BJ (cell line): ENCODE measurements around the gene CCL19. TPM values are rescaled to one million over a fixed set of nuclear protein-coding genes. Genes with fewer than 3 reads are reported as not detected.

ENCODE experiments used
- CTCF ChIA-PET: fragments of 350-600 bp; formaldehyde crosslinking; extraction: SDS; loops from one replicate; lab custom pipeline; 2021; ENCODE audit warnings: antibody characterized with exemption, inconsistent platforms; lab: Yijun Ruan, JAX
- POLR2A ChIA-PET: fragments of 300-600 bp; sonication (Branson Sonifier 250); formaldehyde crosslinking; extraction: SDS; loops from one replicate; lab custom pipeline; 2021; ENCODE audit warnings: antibody characterized with exemption; lab: Charles Lee
- DNase-seq: peaks from one replicate; pipeline ENCODE4 v3.0.0-alpha.2; 2011; ENCODE audit warnings: low read depth
- H3K27me3 ChIP-seq: 2 replicates; pipeline ENCODE4 v1.6.0; 2011; ENCODE audit warnings: low read length; ENCODE audit not compliant: control insufficient read depth, insufficient read depth
- H3K36me3 ChIP-seq: 2 replicates; pipeline ENCODE4 v1.5.1; 2011; ENCODE audit warnings: low read length; ENCODE audit not compliant: control insufficient read depth, insufficient read depth
- H3K4me3 ChIP-seq: 2 replicates; pipeline ENCODE4 v1.5.1; 2011; ENCODE audit warnings: low read depth, mild to moderate bottlenecking, control low read depth, low read length
- CTCF ChIP-seq: IDR thresholded peaks from 2 replicates; pipeline ENCODE4 v1.5.1; 2011; ENCODE audit warnings: low read depth, mild to moderate bottlenecking, control low read depth, inconsistent platforms, low read length, moderate library complexity; ENCODE audit not compliant: insufficient read depth
- polyA plus RNA-seq: library from polyadenylated mRNA; depleted of rRNA; stranded (reverse); fragments of >200 nt; gene quantifications from 2 replicates; pipeline ENCODE4 v1.2.3, GENCODE V29; 2011; rRNA removed
- small RNA-seq: library from RNA; depleted of rRNA; stranded (forward); fragments of <200 nt; gene quantifications from one replicate; pipeline ENCODE3, GENCODE V24; 2012; ENCODE audit warnings: low replicate concordance, low read depth; ENCODE audit not compliant: insufficient read length

CCL19 gene
- polyA plus RNA-seq, 1 experiment, result not detected

DNA sequence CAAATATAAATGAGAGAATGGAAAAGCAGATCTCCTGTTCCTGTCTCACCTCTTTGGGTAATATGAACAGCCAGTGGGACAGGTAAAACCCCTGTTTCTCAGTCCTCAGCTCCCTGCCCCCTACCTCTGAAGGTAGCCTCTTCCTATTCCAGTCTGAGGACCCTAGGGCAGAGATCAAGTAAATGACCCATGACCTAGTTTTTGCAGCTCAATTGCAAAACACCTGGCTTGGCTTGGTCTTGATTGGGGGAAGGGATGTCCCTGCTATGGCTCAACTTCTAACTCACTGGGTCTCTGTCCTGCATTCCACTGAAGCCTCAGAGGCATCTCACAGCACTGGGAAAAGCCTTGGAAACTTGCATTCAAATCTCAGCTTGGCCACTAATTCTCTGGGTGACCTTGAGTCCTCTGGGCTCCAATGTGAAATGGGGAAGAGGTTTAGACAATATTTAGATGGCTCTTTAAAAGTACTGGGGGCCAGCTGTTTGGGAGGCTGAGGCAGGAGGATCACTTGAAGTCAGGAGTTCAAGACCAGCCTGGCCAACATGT is 46.2 kb downstream of the CCL19 start:
- H3K27me3 ChIP-seq, result no peaks in the 10 kb centered on the region; the same call in 1 of the 2 replicates
- no peak for DNase-seq
- CTCF ChIA-PET, result interaction anchor here (8.1 kb wide), 1 partner anchor 9 kb away, joined by 87 read pairs; the partner anchor contains the start of gene SIGMAR1
- peaks cover 11% of the 10 kb centered on the region for H3K36me3 ChIP-seq
- H3K4me3 ChIP-seq, result no peak overlapping the region
- POLR2A ChIA-PET, result no interaction called here
- TF ChIP-seq CTCF, result no peak

- no peak for TF ChIP-seq CTCF
- Histone ChIP-seq H3K27me3 (no peaks in the 10 kb centered on the region; the same call in 1 of the 2 replicates), H3K4me3 (no peak overlapping the region), H3K36me3 (no peaks in the 10 kb centered on the region)
- POLR2A ChIA-PET, result no interaction called here
- no peak for DNase-seq
- CTCF ChIA-PET, result interaction anchor here (8.1 kb wide), 1 partner anchor 7 kb away, joined by 87 read pairs; the partner anchor contains the start of gene SIGMAR1
Measured at GRCh38 chr9:34642679-34643078, 48.4 kb downstream of the CCL19 start.

Small RNA genes lying within 50 kb of the gene (small RNA-seq; reads per million reads assigned to genes)
- gene CCL27, result not detected

Other genes with a start within 250 kb of the CCL19 start
- gene FAM219A, start 232.7 kb downstream of the CCL19 start, polyA plus RNA-seq, result 10.7 and 17.8 TPM in 2 replicates
- gene DNAI1, start 232.5 kb downstream of the CCL19 start, polyA plus RNA-seq, result not detected in 2 replicates
- 0.11 TPM in 1 of 2 replicates, not detected in the other for gene ENHO, start 168.3 kb downstream of the CCL19 start, polyA plus RNA-seq
- 0.09 TPM in 1 of 2 replicates, not detected in the other for gene CNTFR, start 101.6 kb downstream of the CCL19 start, polyA plus RNA-seq
- 32.9 and 38.8 TPM in 2 replicates for gene RPP25L, start 79.2 kb downstream of the CCL19 start, polyA plus RNA-seq
- gene DCTN3, start 70.8 kb downstream of the CCL19 start, polyA plus RNA-seq, result 74.7 and 149 TPM in 2 replicates
- gene ARID3C, start 62.2 kb downstream of the CCL19 start, polyA plus RNA-seq, result not detected in 2 replicates
- 65.4 and 95.5 TPM in 2 replicates for gene SIGMAR1, start 53.5 kb downstream of the CCL19 start, polyA plus RNA-seq
- 26.6 and 41.5 TPM in 2 replicates for gene GALT, start 44.6 kb downstream of the CCL19 start, polyA plus RNA-seq
- 21.8 and 38.4 TPM in 2 replicates for gene IL11RA, start 39.1 kb downstream of the CCL19 start, polyA plus RNA-seq
- 0.11 and 0.12 TPM in 2 replicates for gene CCL27, start 28.6 kb downstream of the CCL19 start, polyA plus RNA-seq
- gene CCL21, start 18.9 kb upstream of the CCL19 start, polyA plus RNA-seq, result not detected in 2 replicates